Measurements from ENCODE around the gene NCOA7. TPM values are rescaled to one million over a fixed set of nuclear protein-coding genes. Genes with fewer than 3 reads are reported as not detected.

NCOA7 gene
- total RNA-seq, 6 experiments from 2014 or later = 11.4 to 71.8 (median 23.0) TPM

DNA sequence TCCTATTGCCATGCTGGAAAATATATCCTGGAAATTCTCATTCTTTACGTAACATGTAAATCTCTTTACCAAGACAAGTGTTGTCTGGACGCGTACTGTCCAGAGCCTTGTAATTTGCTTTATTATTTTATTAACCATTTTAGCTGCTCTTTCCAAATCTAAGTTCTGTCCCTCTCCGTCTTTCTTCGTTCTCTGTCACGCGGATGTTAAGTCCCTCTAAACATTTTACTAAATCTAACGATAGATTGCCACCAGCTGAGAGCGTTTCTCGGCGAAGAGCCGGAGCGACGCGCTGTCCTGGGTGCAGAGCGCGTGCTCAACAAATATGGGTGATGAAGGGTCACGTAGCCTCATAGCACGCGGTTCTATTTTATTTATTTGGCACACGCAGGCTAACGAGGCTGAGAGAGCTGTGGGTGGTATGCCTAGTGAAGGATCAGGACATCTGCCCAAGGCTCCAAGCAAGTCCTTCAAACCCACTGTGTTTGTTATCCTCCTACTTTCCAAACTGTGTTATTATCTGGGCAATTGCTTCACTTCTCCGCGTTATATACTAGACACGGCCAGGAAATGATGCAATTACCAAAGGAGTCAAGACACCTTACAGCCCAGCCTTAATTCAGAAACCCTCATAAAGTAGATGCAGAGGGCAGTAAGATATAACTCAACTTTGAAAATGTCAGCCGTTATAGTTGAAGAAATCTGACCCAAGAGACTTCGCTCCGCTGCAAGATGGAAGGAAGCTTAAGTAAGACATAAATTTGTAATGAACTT, 10.0 kb upstream of the NCOA7 start:
- H3K27me3 ChIP-seq = no peaks in the 10 kb centered on the region
- intact Hi-C loops (cut with DNase I) = no loop called here
- TF ChIP-seq, protein P1, sequence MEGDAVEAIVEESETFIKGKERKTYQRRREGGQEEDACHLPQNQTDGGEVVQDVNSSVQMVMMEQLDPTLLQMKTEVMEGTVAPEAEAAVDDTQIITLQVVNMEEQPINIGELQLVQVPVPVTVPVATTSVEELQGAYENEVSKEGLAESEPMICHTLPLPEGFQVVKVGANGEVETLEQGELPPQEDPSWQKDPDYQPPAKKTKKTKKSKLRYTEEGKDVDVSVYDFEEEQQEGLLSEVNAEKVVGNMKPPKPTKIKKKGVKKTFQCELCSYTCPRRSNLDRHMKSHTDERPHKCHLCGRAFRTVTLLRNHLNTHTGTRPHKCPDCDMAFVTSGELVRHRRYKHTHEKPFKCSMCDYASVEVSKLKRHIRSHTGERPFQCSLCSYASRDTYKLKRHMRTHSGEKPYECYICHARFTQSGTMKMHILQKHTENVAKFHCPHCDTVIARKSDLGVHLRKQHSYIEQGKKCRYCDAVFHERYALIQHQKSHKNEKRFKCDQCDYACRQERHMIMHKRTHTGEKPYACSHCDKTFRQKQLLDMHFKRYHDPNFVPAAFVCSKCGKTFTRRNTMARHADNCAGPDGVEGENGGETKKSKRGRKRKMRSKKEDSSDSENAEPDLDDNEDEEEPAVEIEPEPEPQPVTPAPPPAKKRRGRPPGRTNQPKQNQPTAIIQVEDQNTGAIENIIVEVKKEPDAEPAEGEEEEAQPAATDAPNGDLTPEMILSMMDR (IDR thresholded peaks at IDR 0.05) = no peak
- peak; percentile 58 for TF ChIP-seq POLR2A (IDR thresholded peaks at IDR 0.05)
- peak overlapping the region; percentile 80 to 88 (median 84) for H3K27ac ChIP-seq
- WGBS (ENCODE audit: insufficient coverage, low coverage, low lambda C conversion rate, missing lambda C conversion rate) = 2% methylated on average over 28 of the region's 28 CpGs
- peak; percentile 84 to 90 (median 88) for ATAC-seq
- no peaks in the 10 kb centered on the region for H3K9me3 ChIP-seq
- DNase-seq = peak; percentile 58 to 71 (median 66)
- no peaks in the 10 kb centered on the region for H3K36me3 ChIP-seq
- H3K4me3 ChIP-seq = peak overlapping the region; percentile 42 to 60 (median 55)
- peaks cover 0 to 9% (median 0%) of the 10 kb centered on the region in 4 donors for H3K4me1 ChIP-seq

DNA sequence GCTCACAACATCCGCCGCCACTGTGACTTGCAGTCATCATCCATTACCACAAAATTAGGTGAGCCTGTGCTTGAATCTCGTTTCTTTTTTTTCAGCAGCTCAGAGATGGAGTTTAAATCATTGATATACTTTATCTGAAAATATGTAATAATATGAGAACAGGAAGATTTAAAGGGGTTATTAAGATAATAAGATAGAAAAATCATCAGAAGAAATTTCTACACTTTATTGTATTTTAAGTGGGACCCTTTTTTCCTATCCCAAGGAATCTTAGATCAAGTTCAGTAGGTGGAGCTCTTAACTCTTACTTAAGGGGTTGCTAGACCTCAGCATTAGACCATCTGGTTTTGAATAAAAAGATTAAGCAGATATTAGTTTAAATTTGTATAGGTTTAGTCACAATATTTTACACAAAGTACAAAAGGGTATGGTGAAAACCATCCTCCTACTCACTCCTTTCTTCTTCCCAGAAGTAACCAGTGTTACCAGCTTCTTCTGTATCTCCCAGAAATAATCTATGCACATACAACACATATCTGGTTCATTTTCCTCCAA, 9.4 kb upstream of the NCOA7 start:
- Histone ChIP-seq H3K27me3 (no peaks in the 10 kb centered on the region), H3K27ac (peak overlapping the region; percentile 80 to 88 (median 84)), H3K36me3 (no peaks in the 10 kb centered on the region), H3K4me1 (peaks cover 0 to 9% (median 0%) of the 10 kb centered on the region in 4 donors), H3K9me3 (no peaks in the 10 kb centered on the region), H3K4me3 (peak overlapping the region; percentile 42 to 60 (median 55))
- intact Hi-C loops (cut with DNase I) = no loop called here
- 0% methylated on average over 3 of the region's 3 CpGs for WGBS (ENCODE audit: insufficient coverage, low coverage, low lambda C conversion rate, missing lambda C conversion rate)
- DNase-seq = no peak
- peak in 3 of 4 donors; percentile 9 to 37 (median 30) for ATAC-seq
- no peak for TF ChIP-seq POLR2A (IDR thresholded peaks at IDR 0.05)
- TF ChIP-seq, protein P1 (IDR thresholded peaks at IDR 0.05) = peak in 1 of 4 donors; percentile 25

DNA sequence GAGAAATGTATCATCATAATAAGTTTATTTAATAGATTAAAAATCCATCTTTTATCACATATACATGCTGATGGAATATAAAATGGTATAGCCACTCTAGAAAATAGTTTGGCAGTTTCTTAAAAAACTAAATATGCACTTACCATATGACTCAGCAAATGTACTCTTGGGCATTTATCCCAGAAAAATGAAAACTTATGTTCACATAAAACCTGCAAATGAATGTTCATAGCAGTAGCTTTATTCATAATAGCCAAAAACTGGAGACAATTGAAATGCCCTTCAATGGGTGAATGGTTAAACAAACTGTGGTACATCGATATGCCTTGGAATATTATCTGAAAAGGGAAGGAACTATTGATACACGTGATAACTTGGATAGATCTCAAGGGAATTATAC, 6.4 kb upstream of the NCOA7 start:
- Histone ChIP-seq H3K4me3 (no peak overlapping the region), H3K4me1 (peaks cover 0 to 9% (median under 1%) of the 10 kb centered on the region in 4 donors), H3K27me3 (no peaks in the 10 kb centered on the region), H3K9me3 (no peaks in the 10 kb centered on the region), H3K36me3 (no peaks in the 10 kb centered on the region), H3K27ac (no peak overlapping the region)
- TF ChIP-seq, protein P1 (IDR thresholded peaks at IDR 0.05) = no peak
- no peak for TF ChIP-seq POLR2A (IDR thresholded peaks at IDR 0.05)
- no peak for ATAC-seq
- 74% methylated on average over 2 of the region's 2 CpGs for WGBS (ENCODE audit: insufficient coverage, low coverage, low lambda C conversion rate, missing lambda C conversion rate)
- intact Hi-C loops (cut with DNase I) = no loop called here
- no peak for DNase-seq

DNA sequence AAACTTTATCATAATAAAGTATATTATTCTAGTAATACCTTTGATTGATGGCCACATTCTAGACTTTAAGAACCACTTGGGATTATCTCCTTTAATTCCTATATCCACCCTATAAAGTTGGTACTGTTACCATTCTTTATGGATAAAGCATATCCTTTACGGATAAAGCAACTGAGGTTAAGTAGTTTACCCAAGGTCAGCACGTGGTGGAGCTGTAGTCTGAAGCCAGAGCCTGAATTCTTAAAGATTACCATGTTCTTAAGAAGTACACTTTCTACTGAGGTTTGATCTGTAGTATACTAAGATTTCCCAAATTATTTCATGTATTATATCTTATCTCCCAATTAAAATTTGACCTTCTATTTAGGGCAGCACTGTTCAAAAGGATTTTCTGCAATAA, 3.0 kb upstream of the NCOA7 start:
- DNase-seq (no peak), ATAC-seq (no peak)
- Histone ChIP-seq H3K4me3 (no peak overlapping the region), H3K36me3 (no peaks in the 10 kb centered on the region), H3K27ac (no peak overlapping the region), H3K4me1 (peaks cover 0 to 18% (median 3%) of the 10 kb centered on the region in 4 donors), H3K9me3 (no peaks in the 10 kb centered on the region), H3K27me3 (no peaks in the 10 kb centered on the region)
- TF ChIP-seq, protein P1 (IDR thresholded peaks at IDR 0.05) = peak in 3 of 4 donors; percentile 12 to 22 (median 18)
- TF ChIP-seq POLR2A (IDR thresholded peaks at IDR 0.05) = no peak
- 43% methylated on average over 2 of the region's 2 CpGs for WGBS (ENCODE audit: insufficient coverage, low coverage, low lambda C conversion rate, missing lambda C conversion rate)
- intact Hi-C loops (cut with DNase I) = no loop called here

All from right lobe of liver (tissue), 6 donors.